IgD-negative memory B cell (primary cell): ENCODE results near the gene IL12RB1. TPM values are rescaled to one million over a fixed set of nuclear protein-coding genes. Genes with fewer than 3 reads are reported as not detected.
A peak's percentile ranks its signal among the peaks of the same experiment; 100 is the strongest.
"Not testable (repeated sequence)": the region's sequence is repeated elsewhere in the genome, so short reads cannot be mapped to it uniquely, and the experiment has no call there.

ENCODE experiments used
- H3K27ac Mint-ChIP-seq, 3 donors: one replicate each; pipeline ENCODE4 v1.8.0; 2020 to 2022; ENCODE audit warnings: mild to moderate bottlenecking in 3 of 3, mixed read lengths in 3 of 3, moderate library complexity in 1 of 3
- H3K27me3 Mint-ChIP-seq: one replicate; pipeline ENCODE4 v1.8.0; 2021; ENCODE audit warnings: mixed read lengths
- H3K36me3 Mint-ChIP-seq: one replicate; pipeline ENCODE4 v1.8.0; 2020; ENCODE audit warnings: mild to moderate bottlenecking, mixed read lengths
- H3K4me1 Mint-ChIP-seq, 3 donors: one replicate each; pipeline ENCODE4 v1.8.0; 2020 to 2022; ENCODE audit warnings: mixed read lengths in 3 of 3, mild to moderate bottlenecking in 1 of 3
- H3K4me3 Mint-ChIP-seq, 4 donors: one replicate each; pipeline ENCODE4 v1.8.0; 2020 to 2022; ENCODE audit warnings: mild to moderate bottlenecking in 4 of 4, mixed read lengths in 4 of 4, moderate library complexity in 3 of 4
- H3K9me3 Mint-ChIP-seq, 3 donors: one replicate each; pipeline ENCODE4 v1.8.0; 2020 to 2021; ENCODE audit warnings: mixed read lengths in 3 of 3, mild to moderate bottlenecking in 1 of 3
- polyA plus RNA-seq: library from polyadenylated mRNA; unstranded; fragments of 300-500 nt; fragmentation: Illumina TruSeq; gene quantifications from one replicate; pipeline ENCODE4 v1.2.3, GENCODE V29; 2021

Gene IL12RB1
- polyA plus RNA-seq, 1 donor from 2014 or later, result 9.8 TPM

- Mint-ChIP-seq H3K27me3 (no peaks in the 10 kb centered on the region), H3K36me3 (peaks cover 4% of the 10 kb centered on the region), H3K4me3 (peak overlapping the region; percentile 86 to 90 (median 86)), H3K27ac (peak overlapping the region; percentile 55 to 94 (median 91)), H3K9me3 (no peaks in the 10 kb centered on the region), H3K4me1 (peaks cover 21 to 25% (median 25%) of the 10 kb centered on the region in 3 donors)
Observed at GRCh38 chr19:18119013-18119716, 32.4 kb upstream of the IL12RB1 start.

GRCh38 chr19:18118420-18119012 is 31.8 kb upstream of the IL12RB1 start:
- peaks cover 21 to 27% (median 27%) of the 10 kb centered on the region in 3 donors for H3K4me1 Mint-ChIP-seq
- peaks cover 3% of the 10 kb centered on the region for H3K36me3 Mint-ChIP-seq
- peak overlapping the region; percentile 86 to 90 (median 86) for H3K4me3 Mint-ChIP-seq
- H3K27ac Mint-ChIP-seq, result peak overlapping the region; percentile 55 to 94 (median 91)
- H3K9me3 Mint-ChIP-seq, result no peaks in the 10 kb centered on the region
- no peaks in the 10 kb centered on the region for H3K27me3 Mint-ChIP-seq

- peak overlapping the region; percentile 86 to 90 (median 87) for H3K4me3 Mint-ChIP-seq
- H3K36me3 Mint-ChIP-seq, result peaks cover 3% of the 10 kb centered on the region
- H3K27ac Mint-ChIP-seq, result peak overlapping the region; percentile 47 to 92 (median 80)
- H3K27me3 Mint-ChIP-seq, result no peaks in the 10 kb centered on the region
- peaks cover 23 to 29% (median 28%) of the 10 kb centered on the region in 3 donors for H3K4me1 Mint-ChIP-seq
- H3K9me3 Mint-ChIP-seq, result no peaks in the 10 kb centered on the region
Observed at GRCh38 chr19:18117692-18118378, 31.1 kb upstream of the IL12RB1 start.

- Mint-ChIP-seq H3K27ac (peak overlapping the region; percentile 47 to 92 (median 80)), H3K4me3 (peak overlapping the region; percentile 50 to 90 (median 86)), H3K27me3 (no peaks in the 10 kb centered on the region), H3K36me3 (peaks cover 3% of the 10 kb centered on the region), H3K9me3 (no peaks in the 10 kb centered on the region), H3K4me1 (peaks cover 27 to 32% (median 31%) of the 10 kb centered on the region in 3 donors)
Observed at GRCh38 chr19:18117364-18117691, 30.6 kb upstream of the IL12RB1 start.

- no peaks in the 10 kb centered on the region for H3K9me3 Mint-ChIP-seq
- H3K4me1 Mint-ChIP-seq, result peaks cover 23 to 24% (median 23%) of the 10 kb centered on the region in 3 donors
- peaks cover 1% of the 10 kb centered on the region for H3K36me3 Mint-ChIP-seq
- no peak overlapping the region for H3K27ac Mint-ChIP-seq
- peak overlapping the region in 1 of 4 donors; percentile 2 for H3K4me3 Mint-ChIP-seq
- H3K27me3 Mint-ChIP-seq, result no peaks in the 10 kb centered on the region
Observed at GRCh38 chr19:18114483-18114882, 27.7 kb upstream of the IL12RB1 start.

GRCh38 chr19:18113827-18114226 is 27.1 kb upstream of the IL12RB1 start:
- Mint-ChIP-seq H3K36me3 (peaks cover 1% of the 10 kb centered on the region), H3K9me3 (no peaks in the 10 kb centered on the region), H3K4me3 (no peak overlapping the region), H3K4me1 (peaks cover 21 to 23% (median 23%) of the 10 kb centered on the region in 3 donors), H3K27me3 (no peaks in the 10 kb centered on the region), H3K27ac (no peak overlapping the region)

GRCh38 chr19:18112989-18113478 is 26.3 kb upstream of the IL12RB1 start:
- peak overlapping the region in 2 of 3 donors; percentile 75 to 85 for H3K27ac Mint-ChIP-seq
- H3K9me3 Mint-ChIP-seq, result no peaks in the 10 kb centered on the region
- no peaks in the 10 kb centered on the region for H3K27me3 Mint-ChIP-seq
- peaks cover 1% of the 10 kb centered on the region for H3K36me3 Mint-ChIP-seq
- H3K4me3 Mint-ChIP-seq, result peak overlapping the region in 2 of 4 donors; percentile 34 to 84
- peaks cover 27 to 30% (median 28%) of the 10 kb centered on the region in 3 donors for H3K4me1 Mint-ChIP-seq

GRCh38 chr19:18110609-18111232 is 24.0 kb upstream of the IL12RB1 start:
- Mint-ChIP-seq H3K36me3 (peaks cover 1% of the 10 kb centered on the region), H3K4me1 (peaks cover 29 to 35% (median 33%) of the 10 kb centered on the region in 3 donors)

GRCh38 chr19:18109733-18110608 is 23.2 kb upstream of the IL12RB1 start:
- Mint-ChIP-seq H3K9me3 (no peaks in the 10 kb centered on the region), H3K4me3 (peak overlapping the region; percentile 75 to 92 (median 88)), H3K27ac (peak overlapping the region; percentile 53 to 76 (median 64)), H3K4me1 (peaks cover 29 to 35% (median 32%) of the 10 kb centered on the region in 3 donors), H3K36me3 (peaks cover 1% of the 10 kb centered on the region), H3K27me3 (no peaks in the 10 kb centered on the region)

More at GRCh38 chr19:18110609-18111232, 24.0 kb upstream of the IL12RB1 start:
- peak overlapping the region; percentile 50 to 84 (median 76) for H3K4me3 Mint-ChIP-seq
- peak overlapping the region in 2 of 3 donors; percentile 53 to 59 for H3K27ac Mint-ChIP-seq
- no peaks in the 10 kb centered on the region for H3K27me3 Mint-ChIP-seq
- no peaks in the 10 kb centered on the region for H3K9me3 Mint-ChIP-seq

- Mint-ChIP-seq H3K9me3 (no peaks in the 10 kb centered on the region), H3K4me3 (peak overlapping the region; percentile 75 to 92 (median 88)), H3K4me1 (peaks cover 34 to 38% (median 35%) of the 10 kb centered on the region in 3 donors), H3K36me3 (peaks cover 1% of the 10 kb centered on the region), H3K27ac (peak overlapping the region in 2 of 3 donors; percentile 76 to 96), H3K27me3 (no peaks in the 10 kb centered on the region)
Observed at GRCh38 chr19:18109341-18109732, 22.6 kb upstream of the IL12RB1 start.

- Mint-ChIP-seq H3K9me3 (no peaks in the 10 kb centered on the region), H3K27me3 (no peaks in the 10 kb centered on the region), H3K36me3 (peaks cover 1% of the 10 kb centered on the region), H3K4me1 (peaks cover 35 to 39% (median 38%) of the 10 kb centered on the region in 3 donors), H3K4me3 (peak overlapping the region; percentile 75 to 92 (median 88)), H3K27ac (peak overlapping the region; percentile 55 to 96 (median 89))
Observed at GRCh38 chr19:18108897-18109296, 22.2 kb upstream of the IL12RB1 start.

GRCh38 chr19:18107235-18107634 is 20.5 kb upstream of the IL12RB1 start:
- Mint-ChIP-seq H3K9me3 (no peaks in the 10 kb centered on the region), H3K4me3 (peak overlapping the region; percentile 2 to 89 (median 44)), H3K27me3 (no peaks in the 10 kb centered on the region), H3K27ac (peak overlapping the region; percentile 48 to 96 (median 89)), H3K36me3 (peaks cover 1% of the 10 kb centered on the region), H3K4me1 (peaks cover 35 to 41% (median 37%) of the 10 kb centered on the region in 3 donors)

- not testable (repeated sequence) for H3K9me3 Mint-ChIP-seq, H3K27me3 Mint-ChIP-seq, H3K36me3 Mint-ChIP-seq
- Mint-ChIP-seq H3K27ac (peak overlapping the region in 1 of 3 donors; percentile 93), H3K4me3 (peak overlapping the region in 3 of 4 donors; percentile 77 to 83 (median 80)), H3K4me1 (peaks cover 37 to 43% (median 39%) of the 10 kb centered on the region in 3 donors)
Observed at GRCh38 chr19:18105259-18105658, 18.5 kb upstream of the IL12RB1 start.

- Mint-ChIP-seq H3K4me1 (peaks cover 38 to 44% (median 42%) of the 10 kb centered on the region in 3 donors), H3K36me3 (no peaks in the 10 kb centered on the region), H3K9me3 (no peaks in the 10 kb centered on the region), H3K27me3 (no peaks in the 10 kb centered on the region), H3K27ac (peak overlapping the region; percentile 86 to 93 (median 89)), H3K4me3 (peak overlapping the region; percentile 73 to 89 (median 80))
Observed at GRCh38 chr19:18104793-18105131, 18.0 kb upstream of the IL12RB1 start.
